HEK293T (cell line): Measurements from ENCODE around the gene RER1.
"Not testable (repeated sequence)": the region's sequence is repeated elsewhere in the genome, so short reads cannot be mapped to it uniquely, and the experiment has no call there.

Source experiments
- CTCF ChIA-PET: fragments of 350-600 bp; formaldehyde crosslinking; extraction: SDS; loops from one replicate; lab custom pipeline; 2021; ENCODE audit warnings: antibody characterized with exemption, inconsistent platforms; lab: Yijun Ruan, JAX
- POLR2A ChIA-PET: fragments of 350-600 bp; formaldehyde crosslinking; extraction: SDS; loops from one replicate; lab custom pipeline; 2020; ENCODE audit warnings: antibody characterized with exemption, inconsistent platforms; lab: Yijun Ruan, JAX
- DNase-seq: peaks from one replicate; pipeline ENCODE4 v3.0.0; 2012; ENCODE audit warnings: mixed read lengths; ENCODE audit errors: extremely low spot score
- ARNT ChIP-seq: fragments of 450-650 bp; IDR thresholded peaks from 2 replicates; pipeline ENCODE4 v1.6.1; 2017; ENCODE audit warnings: mild to moderate bottlenecking
- BHLHE40 ChIP-seq: fragments of 450-650 bp; IDR thresholded peaks from 2 replicates; pipeline ENCODE4 v1.6.1; 2016; ENCODE audit warnings: mild to moderate bottlenecking, moderate library complexity, borderline replicate concordance
- CTBP1 ChIP-seq: fragments of 450-650 bp; IDR thresholded peaks from 2 replicates; pipeline ENCODE4 v1.6.1; 2016; ENCODE audit warnings: borderline replicate concordance
- ELF4 ChIP-seq: fragments of 450-650 bp; IDR thresholded peaks from 2 replicates; pipeline ENCODE4 v1.6.1; 2017; ENCODE audit warnings: antibody characterized with exemption
- FOXA1 ChIP-seq: fragments of 450-650 bp; IDR thresholded peaks from 2 replicates; pipeline ENCODE4 v1.6.1; 2016; ENCODE audit warnings: mild to moderate bottlenecking
- FOXK2 ChIP-seq: fragments of 450-650 bp; IDR thresholded peaks from 2 replicates; pipeline ENCODE4 v1.6.1; 2016; ENCODE audit warnings: mild to moderate bottlenecking
- FOXM1 ChIP-seq: fragments of 450-650 bp; IDR thresholded peaks from 2 replicates; pipeline ENCODE4 v1.6.1; 2017; ENCODE audit warnings: mild to moderate bottlenecking, borderline replicate concordance
- HDGF ChIP-seq: fragments of 450-650 bp; IDR thresholded peaks from 2 replicates; pipeline ENCODE4 v1.6.1; 2017; ENCODE audit warnings: antibody characterized with exemption, borderline replicate concordance
- L3MBTL2 ChIP-seq: fragments of 450-650 bp; conservative IDR thresholded peaks from 2 replicates; pipeline ENCODE4 v1.6.1; 2016; ENCODE audit warnings: mild to moderate bottlenecking
- LEF1 ChIP-seq: fragments of 450-650 bp; IDR thresholded peaks from 2 replicates; pipeline ENCODE4 v1.6.1; 2017; ENCODE audit warnings: mild to moderate bottlenecking, borderline replicate concordance
- NFRKB ChIP-seq: fragments of 450-650 bp; IDR thresholded peaks from 2 replicates; pipeline ENCODE4 v1.6.1; 2016; ENCODE audit warnings: mild to moderate bottlenecking, moderate library complexity
- SP1 ChIP-seq: fragments of 450-650 bp; IDR thresholded peaks from 2 replicates; pipeline ENCODE4 v1.6.1; 2017
- SUZ12 ChIP-seq: fragments of 450-650 bp; IDR thresholded peaks from 2 replicates; pipeline ENCODE4 v1.6.1; 2016; ENCODE audit warnings: mild to moderate bottlenecking
- TARDBP ChIP-seq: fragments of 450-650 bp; IDR thresholded peaks from 2 replicates; pipeline ENCODE4 v1.6.1; 2016
- ZNF384 ChIP-seq: fragments of 450-650 bp; IDR thresholded peaks from 2 replicates; pipeline ENCODE4 v1.6.1; 2016
- TF ChIP-seq, protein P1 (sequence below): fragments of 450-650 bp; IDR thresholded peaks from 2 replicates; pipeline ENCODE4 v1.6.1; 2016

The RER1 gene

DNA sequence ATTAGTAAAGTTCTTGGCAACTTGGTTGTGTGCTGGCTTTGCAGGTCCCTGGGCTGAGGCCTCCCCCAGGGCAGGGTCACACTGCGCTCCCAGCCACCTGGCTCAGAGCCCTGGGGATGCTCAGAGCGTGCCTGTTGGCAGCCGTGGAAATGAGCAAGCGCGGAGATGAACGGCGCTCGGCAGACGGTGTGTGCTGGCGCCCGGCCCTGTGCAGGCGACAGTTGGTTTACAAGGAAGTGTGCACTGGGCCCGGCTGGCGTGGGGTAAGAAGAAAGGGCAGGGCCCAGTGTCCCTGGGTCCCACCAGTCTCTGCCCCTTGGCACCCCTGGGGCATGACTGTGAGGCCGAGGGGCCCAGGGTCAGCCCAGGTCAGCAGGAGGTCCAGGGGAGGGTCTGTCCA is 46.4 kb downstream of the RER1 start:
- no peak for DNase-seq
- POLR2A ChIA-PET: no interaction called here
- CTCF ChIA-PET: no interaction called here
- TF ChIP-seq TARDBP (no peak), SUZ12 (no peak), ARNT (no peak), HDGF (no peak), BHLHE40 (no peak), NFRKB (no peak)

DNA sequence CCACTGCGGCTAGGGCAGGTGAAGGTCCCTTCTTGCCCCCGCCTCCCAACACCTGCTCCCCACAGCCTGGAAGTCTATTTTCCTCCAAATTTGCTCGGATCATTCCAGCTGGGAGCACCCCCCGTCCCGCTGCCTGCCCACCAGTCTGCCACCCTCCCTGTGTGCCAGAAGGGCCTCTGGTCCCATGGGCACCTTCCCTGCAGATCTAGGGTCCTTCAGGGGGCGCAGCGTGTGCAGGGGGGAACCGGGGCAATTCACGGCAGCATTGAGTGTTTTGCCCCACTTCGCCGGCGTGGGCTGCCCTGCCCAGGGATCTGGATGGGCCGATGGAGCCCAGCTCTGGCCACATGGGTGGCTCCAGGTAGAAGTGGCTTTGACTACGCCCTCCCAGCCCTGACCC is 47.0 kb downstream of the RER1 start:
- DNase-seq: no peak
- POLR2A ChIA-PET: no interaction called here
- CTCF ChIA-PET: no interaction called here
- TF ChIP-seq CTBP1 (no peak), LEF1 (no peak), ZNF384 (no peak), BHLHE40 (no peak), FOXM1 (no peak), SP1 (no peak), L3MBTL2 (no peak), FOXK2 (no peak), SUZ12 (no peak), HDGF (no peak), ARNT (no peak), TARDBP (no peak), ELF4 (no peak), FOXA1 (no peak), NFRKB (no peak)
- TF ChIP-seq, protein P1, sequence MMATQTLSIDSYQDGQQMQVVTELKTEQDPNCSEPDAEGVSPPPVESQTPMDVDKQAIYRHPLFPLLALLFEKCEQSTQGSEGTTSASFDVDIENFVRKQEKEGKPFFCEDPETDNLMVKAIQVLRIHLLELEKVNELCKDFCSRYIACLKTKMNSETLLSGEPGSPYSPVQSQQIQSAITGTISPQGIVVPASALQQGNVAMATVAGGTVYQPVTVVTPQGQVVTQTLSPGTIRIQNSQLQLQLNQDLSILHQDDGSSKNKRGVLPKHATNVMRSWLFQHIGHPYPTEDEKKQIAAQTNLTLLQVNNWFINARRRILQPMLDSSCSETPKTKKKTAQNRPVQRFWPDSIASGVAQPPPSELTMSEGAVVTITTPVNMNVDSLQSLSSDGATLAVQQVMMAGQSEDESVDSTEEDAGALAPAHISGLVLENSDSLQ: no peak

DNA sequence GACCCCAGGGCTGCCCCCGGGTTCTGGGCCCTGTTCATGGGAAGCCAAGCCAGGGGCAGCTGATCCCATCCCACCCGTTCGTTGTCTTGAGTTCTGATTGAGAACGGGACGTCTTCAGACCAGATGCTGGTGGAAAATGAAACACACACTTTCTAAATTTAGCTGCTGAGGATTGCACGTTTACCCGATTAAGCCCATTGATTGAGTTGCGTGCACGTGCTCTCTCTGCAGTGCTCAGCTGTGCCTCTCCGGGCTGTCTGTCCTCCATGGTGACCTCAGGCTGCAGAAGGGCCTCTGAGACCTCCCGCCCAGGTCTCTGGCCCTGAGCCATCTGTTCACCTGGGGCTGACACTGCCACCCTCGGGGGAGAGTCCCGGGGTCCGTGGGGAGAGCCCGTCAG is 47.7 kb downstream of the RER1 start:
- ChIA-PET POLR2A (no interaction called here), CTCF (no interaction called here)
- DNase-seq: no peak
- TF ChIP-seq L3MBTL2 (no peak), HDGF (no peak), ELF4 (no peak), ARNT (no peak), ZNF384 (no peak), FOXM1 (no peak), SUZ12 (no peak), NFRKB (no peak), TARDBP (no peak), BHLHE40 (no peak), CTBP1 (no peak), LEF1 (no peak)
- TF ChIP-seq, protein P1: no peak

DNA sequence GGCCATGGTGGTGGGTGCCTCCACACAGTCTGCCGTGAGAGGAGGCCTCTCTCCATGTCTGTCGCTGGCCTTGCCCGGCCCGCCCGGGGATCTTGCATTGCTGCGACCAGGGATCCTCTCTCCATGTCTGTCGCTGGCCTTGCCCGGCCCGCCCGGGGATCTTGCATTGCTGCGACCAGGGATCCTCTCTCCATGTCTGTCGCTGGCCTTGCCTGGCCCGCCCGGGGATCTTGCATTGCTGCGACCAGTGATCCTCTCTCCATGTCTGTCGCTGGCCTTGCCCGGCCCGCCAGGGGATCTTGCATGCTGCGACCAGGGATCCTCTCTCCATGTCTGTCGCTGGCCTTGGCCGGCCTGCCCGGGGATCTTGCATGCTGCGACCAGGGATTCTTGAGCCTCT is 48.7 kb downstream of the RER1 start:
- POLR2A ChIA-PET, DNase-seq, CTCF ChIA-PET: not testable (repeated sequence)

DNA sequence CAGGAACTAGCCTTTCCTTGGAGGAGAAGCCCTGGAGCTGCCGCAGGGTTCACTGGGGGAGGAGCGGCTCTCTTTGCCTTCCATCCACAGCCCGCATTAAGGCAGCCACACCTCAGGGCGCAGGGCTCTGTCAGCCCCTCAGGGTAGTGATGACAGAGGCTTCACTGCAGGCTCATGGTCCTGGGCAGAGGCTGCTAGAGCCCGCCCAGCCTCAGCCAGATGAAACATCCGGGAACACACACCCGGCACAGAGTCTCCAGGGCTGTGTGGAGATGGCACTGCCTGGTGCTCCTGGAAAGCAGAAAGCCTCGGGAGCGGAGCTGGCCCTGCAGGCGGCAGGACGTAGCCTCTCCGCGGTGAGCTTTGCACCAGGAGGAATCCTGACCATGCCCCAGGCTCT is 50.1 kb downstream of the RER1 start:
- POLR2A ChIA-PET: no interaction called here
- CTCF ChIA-PET: no interaction called here
- no peak for TF ChIP-seq ARNT
- no peak for TF ChIP-seq SP1
- no peak for DNase-seq

DNA sequence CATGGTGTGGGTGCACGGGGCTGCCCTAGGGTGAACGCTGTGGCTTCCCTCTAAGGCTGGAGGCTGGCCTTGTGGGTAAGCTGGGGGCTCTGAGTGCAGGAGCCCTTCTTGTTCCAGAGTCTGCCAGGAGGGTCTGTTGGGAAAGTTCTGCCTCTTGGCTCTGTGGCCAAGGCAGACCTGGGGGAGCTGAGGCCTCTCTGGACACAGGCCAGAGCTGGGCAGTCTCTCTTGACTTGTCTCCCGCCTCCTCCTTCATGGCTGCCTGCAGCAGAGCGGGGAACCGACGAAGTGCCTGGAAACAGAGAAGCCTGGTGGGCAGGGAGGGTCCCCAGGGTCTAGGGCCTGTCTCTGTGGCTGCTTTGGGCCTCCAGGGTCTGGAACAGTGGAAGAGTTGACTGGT is 51.0 kb downstream of the RER1 start:
- no peak for DNase-seq
- CTCF ChIA-PET: no interaction called here

DNA sequence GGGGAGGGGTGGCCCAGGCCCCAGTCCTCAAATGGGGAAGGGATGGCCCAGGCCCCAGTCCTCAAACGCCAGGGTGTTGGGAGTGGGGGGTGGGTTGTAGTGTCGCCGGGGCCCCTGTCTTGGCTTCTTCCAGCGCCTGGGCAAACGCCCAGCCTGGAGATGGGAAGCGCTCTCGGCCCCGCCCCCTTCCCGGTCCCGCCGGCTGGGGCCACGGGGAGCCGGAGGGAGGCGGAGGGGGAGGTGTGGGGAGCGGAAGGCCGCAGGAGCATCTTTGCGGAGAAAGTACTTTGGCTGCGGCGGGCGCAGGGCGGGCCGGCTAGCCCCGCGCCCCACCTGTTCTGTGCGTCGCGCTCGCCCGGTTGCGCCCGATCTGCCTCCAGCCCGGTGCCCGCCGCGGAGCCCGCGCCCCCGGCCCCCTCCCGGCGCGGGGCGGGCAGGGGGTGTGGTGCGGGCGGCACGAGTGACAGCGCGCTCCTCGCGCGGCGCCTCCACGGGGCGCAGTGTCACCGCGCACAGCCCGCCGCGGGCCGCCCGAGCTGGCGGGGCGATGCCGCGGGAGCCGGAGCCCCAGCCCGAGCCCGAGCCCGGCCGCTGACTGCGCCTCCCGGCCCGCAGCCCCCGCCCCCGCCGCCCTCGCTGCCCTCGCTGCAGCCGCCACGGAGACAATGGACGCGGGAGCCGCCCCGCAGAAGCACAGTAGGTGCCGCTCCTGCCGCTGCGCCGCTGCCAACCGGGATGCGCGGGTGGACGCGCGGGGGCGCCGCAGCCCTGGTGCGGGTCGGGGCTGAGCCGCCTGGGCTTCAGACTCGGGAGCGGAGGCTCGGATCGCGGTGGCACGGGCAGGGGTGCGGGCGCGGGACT is 51.9 kb downstream of the RER1 start:
- TF ChIP-seq, protein P1: no peak
- TF ChIP-seq L3MBTL2 (no peak), ARNT (no peak), CTBP1 (no peak), NFRKB (no peak), LEF1 (no peak), FOXA1 (no peak), TARDBP (no peak), FOXM1 (no peak), ZNF384 (no peak), SP1 (no peak), BHLHE40 (no peak), SUZ12 (no peak), FOXK2 (no peak), ELF4 (no peak), HDGF (no peak)
- POLR2A ChIA-PET: no interaction called here

More for the DNA sequence above, 51.0 kb downstream of the RER1 start:
- POLR2A ChIA-PET: no interaction called here
- no peak for TF ChIP-seq ARNT

More for the DNA sequence above, 51.9 kb downstream of the RER1 start:
- peak; percentile 36 for DNase-seq
- CTCF ChIA-PET: no interaction called here
